ENCODE results near the gene C1orf53. TPM values are rescaled to one million over a fixed set of nuclear protein-coding genes. Genes with fewer than 3 reads are reported as not detected.
A peak's percentile ranks its signal among the peaks of the same experiment; 100 is the strongest.

C1orf53 gene
- total and polyA plus RNA-seq, 2 of the 13 experiments (the other 11 are each of a cell fraction or from before 2014, with no cell fraction given), result 5.8 to 10.1 TPM

- no peak; the same call in 1 of the 2 replicates for TF ChIP-seq ZBTB10 (CRISPR knock-in tag; IDR thresholded peaks at IDR 0.05; ENCODE audit: borderline replicate concordance)
- TF ChIP-seq REL (CRISPR knock-in tag; conservative IDR thresholded peaks at IDR 0.05), result no peak; the same call in 1 of the 2 replicates
- no peak for TF ChIP-seq FOXO4 (CRISPR knock-in tag; conservative IDR thresholded peaks at IDR 0.05)
- no peak for TF ChIP-seq SETDB1 (CRISPR knock-in tag; IDR thresholded peaks at IDR 0.05; ENCODE audit: borderline replicate concordance)
- TF ChIP-seq ZNF746 (CRISPR knock-in tag; IDR thresholded peaks at IDR 0.05), result peak; percentile 19; the same call in 1 of the 2 replicates
- no peak for TF ChIP-seq THAP7 (CRISPR knock-in tag; IDR thresholded peaks at IDR 0.05)
- no peak for TF ChIP-seq CBX2 (IDR thresholded peaks at IDR 0.05; ENCODE audit: low read depth, low read length)
- TF ChIP-seq CBX2 (CRISPR knock-in tag; IDR thresholded peaks at IDR 0.05; ENCODE audit: low read depth), result no peak
- TF ChIP-seq NCOA5 (CRISPR knock-in tag; IDR thresholded peaks at IDR 0.05), result no peak
- TF ChIP-seq BCLAF1 (IDR thresholded peaks at IDR 0.05), result no peak
- no peak for TF ChIP-seq KLF11 (CRISPR knock-in tag; IDR thresholded peaks at IDR 0.05)
- no peak for TF ChIP-seq CEBPB (IDR thresholded peaks at IDR 0.05; ENCODE audit: borderline replicate concordance, low read depth, low read length)
- no peak for TF ChIP-seq GTF3A (CRISPR knock-in tag; conservative IDR thresholded peaks at IDR 0.05)
- no peak for TF ChIP-seq ZNF713 (CRISPR knock-in tag; IDR thresholded peaks at IDR 0.05)
- no peak for TF ChIP-seq NFYB (CRISPR knock-in tag; IDR thresholded peaks at IDR 0.05)
- peak; percentile 84 for TF ChIP-seq ZNF639 (CRISPR knock-in tag; conservative IDR thresholded peaks at IDR 0.05)
- no peak for TF ChIP-seq SRF (IDR thresholded peaks at IDR 0.05; ENCODE audit: low read depth, low read length)
- TF ChIP-seq ASH2L (IDR thresholded peaks at IDR 0.05; ENCODE audit: insufficient read length, low read depth, low read length), result peak; percentile 96
- TF ChIP-seq ZNF7 (CRISPR knock-in tag; IDR thresholded peaks at IDR 0.05), result no peak
- TF ChIP-seq ZNF263 (CRISPR knock-in tag; IDR thresholded peaks at IDR 0.05), result no peak
Observed at GRCh38 chr1:197902454-197903195, at the start of gene C1orf53 (continued).

All from HepG2 (cell line).